ENCODE results near the gene ADAT1. TPM values are rescaled to one million over a fixed set of nuclear protein-coding genes. Genes with fewer than 3 reads are reported as not detected.

ADAT1 gene
- total RNA-seq, 2 donors from 2014 or later: 50.1 to 54.9 TPM

DNA sequence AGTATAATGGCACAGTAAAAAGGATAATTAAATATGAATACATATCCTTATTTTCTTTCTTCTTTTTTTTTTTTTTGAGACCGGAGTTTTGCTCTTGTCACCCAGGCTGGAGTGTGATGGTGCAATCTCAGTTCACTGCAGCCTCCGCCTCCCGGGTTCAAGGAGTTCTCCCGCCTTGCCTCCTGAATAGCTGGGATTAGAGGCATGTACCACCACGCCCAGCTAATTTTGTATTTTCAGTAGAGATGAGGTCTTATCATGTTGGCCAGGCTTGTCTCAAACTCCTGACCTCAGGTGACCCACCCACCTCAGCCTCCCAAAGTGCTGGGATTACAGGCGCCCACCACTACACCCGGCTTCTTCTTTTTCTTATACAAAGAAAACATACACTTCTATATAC, 44.9 kb downstream of the ADAT1 start:
- H3K27ac ChIP-seq (ENCODE audit: low read depth, low read length): no peak overlapping the region
- H3K4me1 Mint-ChIP-seq: peaks cover 7% of the 10 kb centered on the region
- no peak overlapping the region for H3K4me3 ChIP-seq (ENCODE audit: low read length)
- no peak for DNase-seq
- no peaks in the 10 kb centered on the region for H3K9me3 Mint-ChIP-seq
- TF ChIP-seq, protein P1, sequence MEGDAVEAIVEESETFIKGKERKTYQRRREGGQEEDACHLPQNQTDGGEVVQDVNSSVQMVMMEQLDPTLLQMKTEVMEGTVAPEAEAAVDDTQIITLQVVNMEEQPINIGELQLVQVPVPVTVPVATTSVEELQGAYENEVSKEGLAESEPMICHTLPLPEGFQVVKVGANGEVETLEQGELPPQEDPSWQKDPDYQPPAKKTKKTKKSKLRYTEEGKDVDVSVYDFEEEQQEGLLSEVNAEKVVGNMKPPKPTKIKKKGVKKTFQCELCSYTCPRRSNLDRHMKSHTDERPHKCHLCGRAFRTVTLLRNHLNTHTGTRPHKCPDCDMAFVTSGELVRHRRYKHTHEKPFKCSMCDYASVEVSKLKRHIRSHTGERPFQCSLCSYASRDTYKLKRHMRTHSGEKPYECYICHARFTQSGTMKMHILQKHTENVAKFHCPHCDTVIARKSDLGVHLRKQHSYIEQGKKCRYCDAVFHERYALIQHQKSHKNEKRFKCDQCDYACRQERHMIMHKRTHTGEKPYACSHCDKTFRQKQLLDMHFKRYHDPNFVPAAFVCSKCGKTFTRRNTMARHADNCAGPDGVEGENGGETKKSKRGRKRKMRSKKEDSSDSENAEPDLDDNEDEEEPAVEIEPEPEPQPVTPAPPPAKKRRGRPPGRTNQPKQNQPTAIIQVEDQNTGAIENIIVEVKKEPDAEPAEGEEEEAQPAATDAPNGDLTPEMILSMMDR (conservative IDR thresholded peaks at IDR 0.05): no peak
- H3K4me3 Mint-ChIP-seq: no peak overlapping the region
- no peaks in the 10 kb centered on the region for H3K4me1 ChIP-seq (ENCODE audit: control insufficient read depth, insufficient read depth, low read length)
- H3K27me3 Mint-ChIP-seq (ENCODE audit: insufficient read depth): no peaks in the 10 kb centered on the region
- H3K36me3 ChIP-seq (ENCODE audit: control insufficient read depth, insufficient read depth, low read length): peaks cover 55% of the 10 kb centered on the region
- WGBS, 2 experiments (ENCODE audit: insufficient coverage in 1 of 2, insufficient read length in 1 of 2): 93 to 97% methylated on average over 7 of the region's 7 CpGs
- H3K27ac Mint-ChIP-seq: no peak overlapping the region
- peaks cover 57% of the 10 kb centered on the region for H3K36me3 Mint-ChIP-seq (ENCODE audit: low read depth)
- H3K27me3 ChIP-seq (ENCODE audit: control insufficient read depth, insufficient read depth, low read length, poor library complexity, severe bottlenecking): no peaks in the 10 kb centered on the region
- H3K9me3 ChIP-seq (ENCODE audit: control insufficient read depth, low read length): no peaks in the 10 kb centered on the region
- no peak overlapping the region for H3K9ac ChIP-seq (ENCODE audit: extremely low read depth, low read length, poor library complexity, severe bottlenecking)

DNA sequence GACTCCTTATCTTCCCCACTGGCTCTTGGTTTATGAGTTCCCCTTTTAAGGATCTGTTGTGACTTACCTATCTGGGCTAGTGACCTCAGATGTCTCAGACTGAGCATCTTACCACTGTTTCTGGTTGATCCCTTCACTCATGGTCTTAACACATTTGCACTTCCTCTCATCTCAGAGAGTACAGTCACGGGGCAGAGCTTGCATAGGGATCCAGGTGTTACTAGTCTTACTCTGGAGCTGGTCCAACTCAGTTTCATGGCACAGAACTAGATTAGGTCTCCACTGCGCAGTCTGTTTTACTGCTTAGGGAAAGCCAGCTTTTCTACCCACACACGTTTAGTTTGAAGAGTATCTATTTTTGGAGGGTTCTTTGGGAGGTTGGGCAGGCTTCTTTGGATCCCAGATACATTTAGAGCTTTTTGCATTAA, 46.7 kb downstream of the ADAT1 start:
- Histone ChIP-seq H3K27ac (ENCODE audit: low read depth, low read length) (peak overlapping the region; percentile 32), H3K27me3 (ENCODE audit: control insufficient read depth, insufficient read depth, low read length, poor library complexity, severe bottlenecking) (no peaks in the 10 kb centered on the region), H3K9ac (ENCODE audit: extremely low read depth, low read length, poor library complexity, severe bottlenecking) (no peak overlapping the region), H3K9me3 (ENCODE audit: control insufficient read depth, low read length) (no peaks in the 10 kb centered on the region), H3K36me3 (ENCODE audit: control insufficient read depth, insufficient read depth, low read length) (peaks cover 73% of the 10 kb centered on the region), H3K4me1 (ENCODE audit: control insufficient read depth, insufficient read depth, low read length) (no peaks in the 10 kb centered on the region), H3K4me3 (ENCODE audit: low read length) (no peak overlapping the region)
- DNase-seq: no peak
- peaks cover 68% of the 10 kb centered on the region for H3K36me3 Mint-ChIP-seq (ENCODE audit: low read depth)
- peaks cover 7% of the 10 kb centered on the region for H3K4me1 Mint-ChIP-seq
- TF ChIP-seq, protein P1 (conservative IDR thresholded peaks at IDR 0.05): no peak
- H3K4me3 Mint-ChIP-seq: no peak overlapping the region
- no peaks in the 10 kb centered on the region for H3K9me3 Mint-ChIP-seq
- WGBS, 2 experiments (ENCODE audit: insufficient coverage in 1 of 2, insufficient read length in 1 of 2): 87 to 100% methylated on average over 3 of the region's 3 CpGs
- no peaks in the 10 kb centered on the region for H3K27me3 Mint-ChIP-seq (ENCODE audit: insufficient read depth)
- H3K27ac Mint-ChIP-seq: no peak overlapping the region

DNA sequence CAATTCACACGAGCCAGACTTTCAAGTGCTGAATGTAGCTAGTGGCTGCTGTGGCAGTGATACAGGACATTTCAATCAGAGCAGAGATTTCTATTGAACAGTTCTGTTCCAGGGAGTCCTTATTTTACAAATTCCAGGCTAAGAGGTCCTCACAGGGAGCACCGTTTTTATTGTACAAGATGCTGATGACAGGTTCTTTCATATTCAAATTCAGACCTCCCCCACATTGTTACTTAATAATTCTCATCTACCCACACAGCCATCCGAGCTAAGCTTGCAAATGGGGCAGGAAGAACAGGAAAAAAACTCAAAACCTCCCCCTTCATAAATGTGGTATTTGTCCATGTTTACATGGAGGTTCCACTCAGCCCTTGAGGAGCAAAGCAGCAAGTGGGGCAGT, 47.1 kb downstream of the ADAT1 start:
- H3K9me3 Mint-ChIP-seq: no peaks in the 10 kb centered on the region
- Histone ChIP-seq H3K9me3 (ENCODE audit: control insufficient read depth, low read length) (no peaks in the 10 kb centered on the region), H3K36me3 (ENCODE audit: control insufficient read depth, insufficient read depth, low read length) (peaks cover 77% of the 10 kb centered on the region), H3K4me1 (ENCODE audit: control insufficient read depth, insufficient read depth, low read length) (no peaks in the 10 kb centered on the region), H3K9ac (ENCODE audit: extremely low read depth, low read length, poor library complexity, severe bottlenecking) (no peak overlapping the region), H3K27ac (ENCODE audit: low read depth, low read length) (no peak overlapping the region), H3K27me3 (ENCODE audit: control insufficient read depth, insufficient read depth, low read length, poor library complexity, severe bottlenecking) (no peaks in the 10 kb centered on the region), H3K4me3 (ENCODE audit: low read length) (no peak overlapping the region)
- no peak for DNase-seq
- H3K4me3 Mint-ChIP-seq: no peak overlapping the region
- H3K27ac Mint-ChIP-seq: no peak overlapping the region
- no peaks in the 10 kb centered on the region for H3K27me3 Mint-ChIP-seq (ENCODE audit: insufficient read depth)
- peaks cover 71% of the 10 kb centered on the region for H3K36me3 Mint-ChIP-seq (ENCODE audit: low read depth)
- TF ChIP-seq, protein P1 (conservative IDR thresholded peaks at IDR 0.05): no peak
- WGBS, 2 experiments (ENCODE audit: insufficient coverage in 1 of 2, insufficient read length in 1 of 2): 67 to 86% methylated on average over 1 to 3 of the region's 3 CpGs
- peaks cover 7% of the 10 kb centered on the region for H3K4me1 Mint-ChIP-seq

Measured in endodermal cell (in vitro differentiated cells).